GM23338 (cell line): Measurements from ENCODE around the gene MPRIP. TPM values are rescaled to one million over a fixed set of nuclear protein-coding genes. Genes with fewer than 3 reads are reported as not detected.

Experiments used
- ATAC-seq: fragments of 200-7000 bp; cut with Tn5 transposase; 3 replicates; pipeline ENCODE4 v1.9.1; 2020
- DNase-seq: peaks from one replicate; pipeline ENCODE4 v3.0.0-alpha.2; 2015; ENCODE audit warnings: low spot score
- H2AFZ ChIP-seq: fragments of 200-600 bp; sonication (generic); 2 replicates; pipeline ENCODE4 v1.8.0; 2016; ENCODE audit warnings: antibody characterized with exemption, mild to moderate bottlenecking, moderate library complexity
- H3F3A ChIP-seq: fragments of 200-600 bp; sonication (generic); replicated peaks from 2 replicates; pipeline ENCODE4 v1.8.0; 2017; ENCODE audit warnings: antibody characterized with exemption, mixed run types, low read depth
- H3K27ac ChIP-seq: fragments of 200-600 bp; sonication (generic); 2 replicates; pipeline ENCODE4 v1.6.1; 2016; ENCODE audit warnings: low read depth
- H3K27me3 ChIP-seq: fragments of 200-600 bp; sonication (generic); 2 replicates; pipeline ENCODE4 v1.8.0; 2016; ENCODE audit warnings: mild to moderate bottlenecking, mixed run types, moderate library complexity; ENCODE audit not compliant: insufficient read depth
- H3K36me3 ChIP-seq: fragments of 200-600 bp; sonication (generic); 2 replicates; pipeline ENCODE4 v1.8.0; 2016; ENCODE audit warnings: mild to moderate bottlenecking; ENCODE audit not compliant: insufficient read depth
- H3K4me1 ChIP-seq: fragments of 200-600 bp; sonication (generic); 2 replicates; pipeline ENCODE4 v1.8.0; 2016; ENCODE audit warnings: mild to moderate bottlenecking, moderate library complexity; ENCODE audit not compliant: insufficient read depth
- H3K4me2 ChIP-seq: fragments of 200-600 bp; sonication (generic); 2 replicates; pipeline ENCODE4 v1.7.1; 2017; ENCODE audit warnings: mixed run types
- H3K4me3 ChIP-seq: fragments of 200-600 bp; sonication (generic); 2 replicates; pipeline ENCODE4 v1.6.1; 2016; ENCODE audit warnings: mixed run types
- H3K79me2 ChIP-seq: fragments of 200-600 bp; sonication (generic); replicated peaks from 2 replicates; pipeline ENCODE4 v1.8.0; 2017; ENCODE audit warnings: mild to moderate bottlenecking; ENCODE audit not compliant: insufficient read depth
- H3K9me2 ChIP-seq: fragments of 200-600 bp; sonication (generic); 2 replicates; pipeline ENCODE4 v1.8.0; 2017; ENCODE audit not compliant: insufficient read depth
- H4K20me1 ChIP-seq: fragments of 200-600 bp; sonication (generic); replicated peaks from 2 replicates; pipeline ENCODE4 v1.8.0; 2017; ENCODE audit warnings: mild to moderate bottlenecking; ENCODE audit not compliant: insufficient read depth
- H3K27ac Mint-ChIP-seq: 2 replicates; pipeline ENCODE4 v1.8.0; 2020; ENCODE audit warnings: inconsistent platforms, mild to moderate bottlenecking, moderate library complexity, mixed read lengths
- H3K27me3 Mint-ChIP-seq: 3 replicates; pipeline ENCODE4 v1.8.0; 2022; ENCODE audit warnings: low read depth, mild to moderate bottlenecking, moderate library complexity, mixed read lengths, inconsistent platforms; ENCODE audit not compliant: insufficient read depth, poor library complexity
- H3K36me3 Mint-ChIP-seq: 3 replicates; pipeline ENCODE4 v1.8.0; 2021; ENCODE audit warnings: low read depth, mild to moderate bottlenecking, inconsistent platforms, moderate library complexity, mixed read lengths
- H3K4me1 Mint-ChIP-seq: 3 replicates; pipeline ENCODE4 v1.8.0; 2020; ENCODE audit warnings: mild to moderate bottlenecking, inconsistent platforms, mixed read lengths
- H3K4me3 Mint-ChIP-seq: 3 replicates; pipeline ENCODE4 v1.8.0; 2021; ENCODE audit warnings: moderate library complexity, mild to moderate bottlenecking, inconsistent platforms, mixed read lengths
- H3K9me3 Mint-ChIP-seq: 3 replicates; pipeline ENCODE4 v1.8.0; 2020; ENCODE audit warnings: moderate library complexity, mild to moderate bottlenecking, inconsistent platforms, mixed read lengths
- CREB1 ChIP-seq: fragments of 250-450 bp; sonication (Bioruptor Pico); IDR thresholded peaks from 2 replicates; pipeline ENCODE4 v1.5.0; 2020; ENCODE audit warnings: low read depth, mild to moderate bottlenecking, moderate library complexity
- EZH2 ChIP-seq: fragments of 200-600 bp; sonication (generic); IDR thresholded peaks from one replicate; pipeline ENCODE4 v1.8.0; 2017; ENCODE audit warnings: antibody characterized with exemption, mild to moderate bottlenecking, low read depth; ENCODE audit not compliant: unreplicated experiment
- EZH2phosphoT487 ChIP-seq: fragments of 200-600 bp; sonication (generic); IDR thresholded peaks from one replicate; pipeline ENCODE4 v1.8.1; 2018; ENCODE audit warnings: antibody characterized with exemption; ENCODE audit not compliant: unreplicated experiment
- JUNB ChIP-seq: IDR thresholded peaks from one replicate; pipeline ENCODE4 v1.6.1; 2016; ENCODE audit warnings: antibody characterized with exemption; ENCODE audit not compliant: unreplicated experiment
- NANOG ChIP-seq: IDR thresholded peaks from 2 replicates; pipeline ENCODE4 v1.6.1; 2016; ENCODE audit warnings: antibody characterized with exemption, borderline replicate concordance
- POLR2AphosphoS5 ChIP-seq: IDR thresholded peaks from 2 replicates; pipeline ENCODE4 v1.6.1; 2016; ENCODE audit warnings: antibody characterized with exemption, low read depth
- REST ChIP-seq: IDR thresholded peaks from one replicate; pipeline ENCODE4 v1.6.1; 2018; ENCODE audit warnings: antibody characterized with exemption; ENCODE audit not compliant: unreplicated experiment
- STAT1 ChIP-seq: IDR thresholded peaks from one replicate; pipeline ENCODE4 v1.6.1; 2016; ENCODE audit warnings: antibody characterized with exemption; ENCODE audit not compliant: unreplicated experiment
- ZNF114 ChIP-seq: fragments of 250-450 bp; sonication (Bioruptor Pico); IDR thresholded peaks from 2 replicates; pipeline ENCODE4 v1.5.0; 2020; ENCODE audit warnings: mild to moderate bottlenecking, moderate library complexity
- ZNF331 ChIP-seq: fragments of 250-450 bp; sonication (Bioruptor Pico); IDR thresholded peaks from 2 replicates; pipeline ENCODE4 v1.5.0; 2020; ENCODE audit warnings: low read depth, mild to moderate bottlenecking, moderate library complexity
- ZNF462 ChIP-seq: fragments of 250-450 bp; sonication (Bioruptor Pico); IDR thresholded peaks from 2 replicates; pipeline ENCODE4 v1.5.0; 2020; ENCODE audit warnings: mild to moderate bottlenecking, moderate library complexity
- polyA plus RNA-seq: library from polyadenylated mRNA; unstranded; fragments of >200 nt; fragmentation: Nextera tagmentation; extraction: Ambion mirVana; gene quantifications from 2 replicates; pipeline ENCODE4 v1.2.1, GENCODE V29; 2016
- total RNA-seq: library from RNA; depleted of rRNA; stranded (reverse); fragments of >200 nt; shearing (Covaris generic); gene quantifications from 2 replicates; pipeline ENCODE4 v1.2.3, GENCODE V29; 2014
- TF ChIP-seq, protein P1 (sequence below): IDR thresholded peaks from 2 replicates; pipeline ENCODE4 v1.6.1; 2016; ENCODE audit warnings: antibody characterized with exemption
- TF ChIP-seq, protein P2 (sequence below), 2 experiments: fragments of 200-600 bp in 1 of 2; sonication (generic) in 1 of 2; conservative IDR thresholded peaks; 2 replicates each; pipeline versions ENCODE4 v1.5.1 to v1.6.1; 2016 to 2017; ENCODE audit warnings: antibody characterized with exemption in 2 of 2, low read depth in 2 of 2, mild to moderate bottlenecking in 2 of 2, moderate library complexity in 1 of 2

The MPRIP gene
- total and polyA plus RNA-seq, 2 experiments from 2014 or later: 39.3 to 113 TPM

GRCh38 chr17:17054636-17055035 is 12.4 kb downstream of the MPRIP start:
- Mint-ChIP-seq H3K4me1 (peaks cover 25% of the 10 kb centered on the region), H3K27ac (peak overlapping the region; percentile 67; the same call in 1 of the 2 replicates), H3K36me3 (no peaks in the 10 kb centered on the region), H3K27me3 (peaks cover 5% of the 10 kb centered on the region), H3K4me3 (no peak overlapping the region), H3K9me3 (no peaks in the 10 kb centered on the region)
- Histone ChIP-seq H3K27ac (peak overlapping the region; percentile 26; the same call in 1 of the 2 replicates), H3K4me1 (no peaks in the 10 kb centered on the region), H3K4me3 (no peak overlapping the region), H4K20me1 (peaks cover 28% of the 10 kb centered on the region), H3K27me3 (no peaks in the 10 kb centered on the region), H3K36me3 (no peaks in the 10 kb centered on the region; the same call in 1 of the 2 replicates), H3K9me2 (no peaks in the 10 kb centered on the region), H3F3A (no peaks in the 10 kb centered on the region), H2AFZ (no peak overlapping the region), H3K79me2 (peaks cover 91% of the 10 kb centered on the region), H3K4me2 (no peak overlapping the region)
- TF ChIP-seq EZH2phosphoT487: no peak
- no peak for TF ChIP-seq ZNF462 (CRISPR knock-in tag)
- TF ChIP-seq ZNF114 (CRISPR knock-in tag): no peak
- TF ChIP-seq, protein P1, sequence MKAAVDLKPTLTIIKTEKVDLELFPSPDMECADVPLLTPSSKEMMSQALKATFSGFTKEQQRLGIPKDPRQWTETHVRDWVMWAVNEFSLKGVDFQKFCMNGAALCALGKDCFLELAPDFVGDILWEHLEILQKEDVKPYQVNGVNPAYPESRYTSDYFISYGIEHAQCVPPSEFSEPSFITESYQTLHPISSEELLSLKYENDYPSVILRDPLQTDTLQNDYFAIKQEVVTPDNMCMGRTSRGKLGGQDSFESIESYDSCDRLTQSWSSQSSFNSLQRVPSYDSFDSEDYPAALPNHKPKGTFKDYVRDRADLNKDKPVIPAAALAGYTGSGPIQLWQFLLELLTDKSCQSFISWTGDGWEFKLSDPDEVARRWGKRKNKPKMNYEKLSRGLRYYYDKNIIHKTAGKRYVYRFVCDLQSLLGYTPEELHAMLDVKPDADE: no peak
- no peak for TF ChIP-seq CREB1 (CRISPR knock-in tag)
- no peak for TF ChIP-seq NANOG
- no peak for TF ChIP-seq REST
- TF ChIP-seq ZNF331: no peak
- TF ChIP-seq, protein P2, sequence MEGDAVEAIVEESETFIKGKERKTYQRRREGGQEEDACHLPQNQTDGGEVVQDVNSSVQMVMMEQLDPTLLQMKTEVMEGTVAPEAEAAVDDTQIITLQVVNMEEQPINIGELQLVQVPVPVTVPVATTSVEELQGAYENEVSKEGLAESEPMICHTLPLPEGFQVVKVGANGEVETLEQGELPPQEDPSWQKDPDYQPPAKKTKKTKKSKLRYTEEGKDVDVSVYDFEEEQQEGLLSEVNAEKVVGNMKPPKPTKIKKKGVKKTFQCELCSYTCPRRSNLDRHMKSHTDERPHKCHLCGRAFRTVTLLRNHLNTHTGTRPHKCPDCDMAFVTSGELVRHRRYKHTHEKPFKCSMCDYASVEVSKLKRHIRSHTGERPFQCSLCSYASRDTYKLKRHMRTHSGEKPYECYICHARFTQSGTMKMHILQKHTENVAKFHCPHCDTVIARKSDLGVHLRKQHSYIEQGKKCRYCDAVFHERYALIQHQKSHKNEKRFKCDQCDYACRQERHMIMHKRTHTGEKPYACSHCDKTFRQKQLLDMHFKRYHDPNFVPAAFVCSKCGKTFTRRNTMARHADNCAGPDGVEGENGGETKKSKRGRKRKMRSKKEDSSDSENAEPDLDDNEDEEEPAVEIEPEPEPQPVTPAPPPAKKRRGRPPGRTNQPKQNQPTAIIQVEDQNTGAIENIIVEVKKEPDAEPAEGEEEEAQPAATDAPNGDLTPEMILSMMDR (conservative IDR thresholded peaks at IDR 0.05; ENCODE audit: low read depth in 2 of 2): no peak
- TF ChIP-seq EZH2: no peak
- TF ChIP-seq POLR2AphosphoS5: no peak
- TF ChIP-seq STAT1: no peak
- TF ChIP-seq JUNB: no peak
- DNase-seq (no peak), ATAC-seq (no peak)
